Colonic mucosa (tissue), 4 donors: ENCODE results near the gene NOD2. TPM values are rescaled to one million over a fixed set of nuclear protein-coding genes. Genes with fewer than 3 reads are reported as not detected.

Experiments used
- DNase-seq: peaks from one replicate; pipeline ENCODE4 v3.0.0-alpha.2; 2020
- H3K27ac ChIP-seq: fragments of 200-600 bp; one replicate; pipeline ENCODE4 v1.8.0; 2021
- H3K27me3 ChIP-seq: fragments of 200-600 bp; one replicate; pipeline ENCODE4 v1.8.0; 2021
- H3K36me3 ChIP-seq: fragments of 200-600 bp; one replicate; pipeline ENCODE4 v1.8.0; 2021
- H3K4me1 ChIP-seq: fragments of 200-600 bp; one replicate; pipeline ENCODE4 v1.8.0; 2021; ENCODE audit warnings: mild to moderate bottlenecking
- H3K4me3 ChIP-seq: fragments of 200-600 bp; one replicate; pipeline ENCODE4 v1.8.0; 2021
- H3K9ac ChIP-seq, 2 donors: one replicate each; pipeline ENCODE4 v1.7.0; 2013; ENCODE audit warnings: control low read depth in 2 of 2, low read depth in 2 of 2, low read length in 2 of 2
- H3K9me3 ChIP-seq: fragments of 200-600 bp; one replicate; pipeline ENCODE4 v1.8.0; 2021
- CTCF ChIP-seq: fragments of 200-600 bp; IDR thresholded peaks from one replicate; pipeline ENCODE4 v1.8.0; 2022; ENCODE audit warnings: antibody characterized with exemption, mild to moderate bottlenecking
- intact Hi-C: fragments of 100-400 bp; cut with DNase I; formaldehyde crosslinking; loops from one replicate; pipeline ENCODE4 v1.14.1; 2022
- total RNA-seq, 2 donors: library from RNA; stranded (reverse); fragmentation: NEBNext Ultra II Directional in 1 of 2; extraction: Animal tissue kit (Norgen Biotek cat#: 25700) in 1 of 2; gene quantifications; one replicate each; pipeline ENCODE4 v1.2.1, GENCODE V29; 2021
- donor health status: healthy.
- donor health status: DM: no; HTN: no; CAD: no.
- donor health status: DM: no; HTN: no; CAD: no.

The NOD2 gene
- total RNA-seq, 2 donors from 2014 or later, result 0.79 to 1.2 TPM

GRCh38 chr16:50683689-50684374 is 9.6 kb upstream of the NOD2 start:
- Histone ChIP-seq H3K4me1 (no peaks in the 10 kb centered on the region), H3K9me3 (no peaks in the 10 kb centered on the region), H3K9ac (peak overlapping the region in 1 of 2 donors; percentile 9), H3K27me3 (no peaks in the 10 kb centered on the region), H3K36me3 (no peaks in the 10 kb centered on the region), H3K27ac (peak overlapping the region; percentile 37), H3K4me3 (no peak overlapping the region)
- TF ChIP-seq CTCF, result no peak
- DNase-seq, result no peak
- intact Hi-C loops, result no loop called here

GRCh38 chr16:50684823-50685461 is 8.5 kb upstream of the NOD2 start:
- Histone ChIP-seq H3K4me3 (no peak overlapping the region), H3K9me3 (no peaks in the 10 kb centered on the region), H3K36me3 (no peaks in the 10 kb centered on the region), H3K9ac (peak overlapping the region in 1 of 2 donors; percentile 9), H3K4me1 (no peaks in the 10 kb centered on the region), H3K27ac (peak overlapping the region; percentile 37), H3K27me3 (no peaks in the 10 kb centered on the region)
- TF ChIP-seq CTCF, result no peak
- no peak for DNase-seq
- intact Hi-C loops, result no loop called here

- no peak overlapping the region for H3K27ac ChIP-seq
- DNase-seq, result no peak
These were observed 7.8 kb upstream of the NOD2 start for GRCh38 chr16:50685462-50686063.

GRCh38 chr16:50688083-50688482 is 5.3 kb upstream of the NOD2 start:
- H3K27ac ChIP-seq, result no peak overlapping the region
- no peaks in the 10 kb centered on the region for H3K9me3 ChIP-seq
- no peak for DNase-seq
- no peaks in the 10 kb centered on the region for H3K4me1 ChIP-seq
- no peaks in the 10 kb centered on the region for H3K36me3 ChIP-seq
- intact Hi-C loops, result no loop called here
- TF ChIP-seq CTCF, result no peak
- H3K9ac ChIP-seq, result no peak overlapping the region
- H3K27me3 ChIP-seq, result no peaks in the 10 kb centered on the region
- H3K4me3 ChIP-seq, result no peak overlapping the region

More at GRCh38 chr16:50685462-50686063, 7.8 kb upstream of the NOD2 start:
- Histone ChIP-seq H3K27me3 (no peaks in the 10 kb centered on the region), H3K36me3 (no peaks in the 10 kb centered on the region), H3K9me3 (no peaks in the 10 kb centered on the region), H3K4me1 (no peaks in the 10 kb centered on the region), H3K4me3 (no peak overlapping the region), H3K9ac (no peak overlapping the region)
- TF ChIP-seq CTCF, result no peak
- intact Hi-C loops, result no loop called here

- Histone ChIP-seq H3K9me3 (no peaks in the 10 kb centered on the region), H3K4me3 (no peak overlapping the region), H3K4me1 (no peaks in the 10 kb centered on the region), H3K36me3 (no peaks in the 10 kb centered on the region), H3K9ac (no peak overlapping the region), H3K27me3 (no peaks in the 10 kb centered on the region), H3K27ac (no peak overlapping the region)
- TF ChIP-seq CTCF, result no peak
- intact Hi-C loops, result no loop called here
- no peak for DNase-seq
These were observed 4.5 kb upstream of the NOD2 start for GRCh38 chr16:50688867-50689266.
